Kidney (tissue), 14 donors: ENCODE data around the gene SP8. TPM values are rescaled to one million over a fixed set of nuclear protein-coding genes. Genes with fewer than 3 reads are reported as not detected.

Experiments
- DNase-seq, 5 donors: peaks; one replicate each; pipeline ENCODE4 v3.0.0-alpha.2; 2013 to 2020
- FAIRE-seq: peaks from 2 replicates; lab custom pipeline; 2012; peaks lifted over from hg19 to GRCh38; lab: Jason Lieb, UNC
- H3K27ac ChIP-seq, 2 donors: one replicate each; pipeline ENCODE4 v1.7.0; 2013; ENCODE audit warnings: low read depth in 2 of 2, low read length in 2 of 2, inconsistent platforms in 1 of 2
- H3K27me3 ChIP-seq: one replicate; pipeline ENCODE4 v1.7.1; 2013; ENCODE audit warnings: low read length, inconsistent platforms; ENCODE audit not compliant: control insufficient read depth, insufficient read depth
- H3K36me3 ChIP-seq, 3 donors: one replicate each; pipeline versions ENCODE4 v1.7.0 to v1.7.1; 2013; ENCODE audit warnings: low read length in 3 of 3, control low read depth in 1 of 3, inconsistent platforms in 1 of 3; ENCODE audit not compliant: insufficient read depth in 3 of 3, control insufficient read depth in 2 of 3
- H3K4me1 ChIP-seq, 3 donors: one replicate each; pipeline versions ENCODE4 v1.7.0 to v1.7.1; 2013; ENCODE audit warnings: low read length in 3 of 3, inconsistent platforms in 1 of 3, low read depth in 1 of 3; ENCODE audit not compliant: control insufficient read depth in 2 of 3, insufficient read depth in 2 of 3
- H3K4me3 ChIP-seq, 3 donors: one replicate each; pipeline versions ENCODE4 v1.7.0 to v1.8.1; 2013; ENCODE audit warnings: low read length in 3 of 3, control low read depth in 1 of 3, inconsistent platforms in 1 of 3
- H3K9ac ChIP-seq, 3 donors: one replicate each; pipeline versions ENCODE4 v1.7.0 to v1.7.1; 2013; ENCODE audit warnings: low read length in 3 of 3, control low read depth in 1 of 3, inconsistent platforms in 1 of 3
- H3K9me3 ChIP-seq, 3 donors: one replicate each; pipeline versions ENCODE4 v1.7.0 to v1.7.1; 2013; ENCODE audit warnings: low read length in 3 of 3, control low read depth in 1 of 3, inconsistent platforms in 1 of 3; ENCODE audit not compliant: control insufficient read depth in 2 of 3, insufficient read depth in 1 of 3
- intact Hi-C: fragments of 100-400 bp; cut with DNase I; formaldehyde crosslinking; loops from one replicate; pipeline ENCODE4 v1.11.1; 2022
- polyA plus RNA-seq: library from polyadenylated mRNA; stranded (reverse); fragments of 350-450 nt; fragmentation: Illumina TruSeq; extraction: RNeasy Lipid Tissue Mini Kit (QIAGEN cat#74804); gene quantifications from one replicate; pipeline ENCODE4 v1.2.3, GENCODE V29; 2014; ENCODE audit warnings: low read depth, low replicate concordance; ENCODE audit not compliant: insufficient read depth
- total RNA-seq: library from RNA; stranded (reverse); fragmentation: NEBNext Ultra II Directional; extraction: Animal tissue kit (Norgen Biotek cat#: 25700); gene quantifications from one replicate; pipeline ENCODE4 v1.2.1, GENCODE V29; 2021
- TF ChIP-seq, protein P1 (sequence below): IDR thresholded peaks from 3 replicates; pipeline ENCODE4 v1.5.1; 2012; ENCODE audit warnings: mild to moderate bottlenecking, moderate library complexity, borderline replicate concordance; ENCODE audit not compliant: insufficient read depth; ENCODE audit errors: extremely low read depth
- donor health status: control.
- donor health status: control.
- donor health status: control.
- donor health status: control.
- donor health status: control.
- donor health status: DM: yes; HTN: yes; CAD: no.
- donor health status: Normal renal cell carcinoma (clear cell type).

SP8 gene
- total and polyA plus RNA-seq, 2 donors from 2014 or later: not detected

DNA sequence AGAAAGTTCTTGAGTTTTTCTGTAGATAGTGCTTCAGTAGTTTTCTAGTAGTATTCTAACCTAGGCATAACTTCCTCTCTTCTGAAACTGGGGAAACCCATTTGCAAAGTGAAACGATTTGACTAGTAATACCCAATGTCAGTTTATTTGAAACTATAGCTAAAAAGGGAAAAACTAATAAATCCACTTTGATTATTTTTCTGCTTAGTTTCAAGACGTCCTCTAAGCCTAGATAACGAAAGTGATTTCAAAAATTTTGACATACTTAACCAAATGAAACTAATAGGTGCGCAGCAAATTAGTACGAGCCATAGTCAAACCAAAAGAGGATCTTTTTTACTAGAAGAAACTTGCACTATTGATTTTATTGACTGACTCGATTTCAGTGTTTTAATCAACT lies 9.8 kb upstream of the SP8 start:
- peaks cover 0 to 5% (median 0%) of the 10 kb centered on the region in 3 donors for H3K9me3 ChIP-seq
- no peaks in the 10 kb centered on the region for H3K36me3 ChIP-seq
- intact Hi-C loops: no loop called here
- H3K9ac ChIP-seq: peak overlapping the region in 1 of 3 donors; percentile 12
- H3K27me3 ChIP-seq: peaks cover 84% of the 10 kb centered on the region
- TF ChIP-seq, protein P1, sequence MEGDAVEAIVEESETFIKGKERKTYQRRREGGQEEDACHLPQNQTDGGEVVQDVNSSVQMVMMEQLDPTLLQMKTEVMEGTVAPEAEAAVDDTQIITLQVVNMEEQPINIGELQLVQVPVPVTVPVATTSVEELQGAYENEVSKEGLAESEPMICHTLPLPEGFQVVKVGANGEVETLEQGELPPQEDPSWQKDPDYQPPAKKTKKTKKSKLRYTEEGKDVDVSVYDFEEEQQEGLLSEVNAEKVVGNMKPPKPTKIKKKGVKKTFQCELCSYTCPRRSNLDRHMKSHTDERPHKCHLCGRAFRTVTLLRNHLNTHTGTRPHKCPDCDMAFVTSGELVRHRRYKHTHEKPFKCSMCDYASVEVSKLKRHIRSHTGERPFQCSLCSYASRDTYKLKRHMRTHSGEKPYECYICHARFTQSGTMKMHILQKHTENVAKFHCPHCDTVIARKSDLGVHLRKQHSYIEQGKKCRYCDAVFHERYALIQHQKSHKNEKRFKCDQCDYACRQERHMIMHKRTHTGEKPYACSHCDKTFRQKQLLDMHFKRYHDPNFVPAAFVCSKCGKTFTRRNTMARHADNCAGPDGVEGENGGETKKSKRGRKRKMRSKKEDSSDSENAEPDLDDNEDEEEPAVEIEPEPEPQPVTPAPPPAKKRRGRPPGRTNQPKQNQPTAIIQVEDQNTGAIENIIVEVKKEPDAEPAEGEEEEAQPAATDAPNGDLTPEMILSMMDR: no peak
- FAIRE-seq (no peak), DNase-seq (peak in 2 of 5 donors; percentile 31 to 53)
- no peak overlapping the region for H3K27ac ChIP-seq
- peaks cover 0 to 10% (median 6%) of the 10 kb centered on the region in 3 donors for H3K4me1 ChIP-seq
- no peak overlapping the region for H3K4me3 ChIP-seq

DNA sequence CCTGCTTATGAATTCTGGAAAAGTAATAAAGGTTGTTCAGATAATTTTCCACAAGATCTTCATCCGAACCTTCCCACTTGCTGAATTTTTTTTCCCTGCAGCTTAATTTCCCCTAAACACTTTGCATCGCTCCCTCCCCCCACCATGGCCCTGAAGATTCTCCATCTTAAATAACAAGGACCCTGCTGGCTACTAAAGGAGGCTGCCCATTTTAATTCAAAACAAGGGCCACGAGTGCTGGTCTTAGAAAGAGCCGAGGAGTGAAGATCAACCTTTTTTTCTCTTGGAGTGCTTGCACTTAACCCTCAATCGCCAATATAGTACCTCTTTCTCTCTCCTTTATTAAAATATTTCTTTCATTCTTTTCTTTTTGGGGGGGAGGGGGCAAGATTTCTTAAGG lies 9.2 kb upstream of the SP8 start:
- Histone ChIP-seq H3K27ac (no peak overlapping the region), H3K9ac (no peak overlapping the region), H3K4me3 (no peak overlapping the region), H3K4me1 (peaks cover 0 to 10% (median 6%) of the 10 kb centered on the region in 3 donors), H3K9me3 (peaks cover 0 to 5% (median 0%) of the 10 kb centered on the region in 3 donors), H3K36me3 (no peaks in the 10 kb centered on the region), H3K27me3 (peaks cover 88% of the 10 kb centered on the region)
- DNase-seq (no peak), FAIRE-seq (no peak)
- TF ChIP-seq, protein P1: no peak
- intact Hi-C loops: no loop called here

DNA sequence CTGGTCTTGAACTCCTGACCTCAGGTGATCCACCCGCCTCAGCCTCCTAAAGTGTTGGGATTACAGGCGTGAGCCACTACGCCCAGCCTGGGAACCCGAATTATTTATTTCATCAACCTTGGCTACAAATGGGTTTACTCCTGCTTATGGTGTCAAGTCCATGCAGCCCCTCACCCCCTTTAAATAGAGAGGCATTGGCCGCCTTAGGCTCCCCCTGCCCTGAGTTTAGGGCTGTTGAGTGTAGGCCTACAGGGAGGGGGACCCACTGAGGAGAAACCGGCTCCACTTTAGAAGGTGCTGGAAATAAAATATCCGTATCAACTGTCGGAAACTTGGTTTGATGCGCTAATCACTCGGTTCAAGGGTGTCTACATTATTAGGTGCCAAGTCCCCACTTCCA lies 8.7 kb upstream of the SP8 start:
- Histone ChIP-seq H3K9ac (no peak overlapping the region), H3K36me3 (no peaks in the 10 kb centered on the region), H3K4me3 (no peak overlapping the region), H3K27ac (no peak overlapping the region), H3K27me3 (peaks cover 91% of the 10 kb centered on the region), H3K4me1 (peaks cover 0 to 10% (median 6%) of the 10 kb centered on the region in 3 donors), H3K9me3 (peaks cover 0 to 5% (median 0%) of the 10 kb centered on the region in 3 donors)
- no peak for FAIRE-seq
- no peak for DNase-seq
- intact Hi-C loops: no loop called here
- TF ChIP-seq, protein P1: no peak

DNA sequence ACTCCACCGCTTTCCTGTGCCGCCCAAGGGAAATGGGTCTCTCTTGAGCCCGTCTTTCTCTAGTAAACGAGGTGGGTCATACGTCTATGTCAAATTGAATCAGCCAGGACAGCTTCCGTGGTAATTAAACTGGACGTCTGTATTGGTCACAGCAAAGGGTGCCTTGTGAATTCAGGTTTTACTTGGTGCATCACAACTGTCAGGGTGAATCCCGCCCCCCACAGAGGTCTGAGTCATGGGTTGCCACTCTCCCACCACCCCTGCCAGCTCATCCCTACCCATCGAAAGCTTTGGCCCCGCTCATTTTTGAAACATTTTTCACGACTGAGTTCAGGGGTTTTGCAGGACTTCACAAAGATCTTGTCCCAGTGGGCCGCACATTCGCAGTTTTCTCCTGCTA lies 8.0 kb upstream of the SP8 start:
- no peak overlapping the region for H3K4me3 ChIP-seq
- FAIRE-seq (no peak), DNase-seq (peak in 1 of 5 donors; percentile 14)
- peaks cover 0 to 5% (median 0%) of the 10 kb centered on the region in 3 donors for H3K9me3 ChIP-seq
- H3K36me3 ChIP-seq: no peaks in the 10 kb centered on the region
- H3K9ac ChIP-seq: no peak overlapping the region
- H3K4me1 ChIP-seq: peaks cover 0 to 10% (median 6%) of the 10 kb centered on the region in 3 donors
- H3K27ac ChIP-seq: no peak overlapping the region
- H3K27me3 ChIP-seq: peaks cover 91% of the 10 kb centered on the region
- TF ChIP-seq, protein P1: no peak
- intact Hi-C loops: no loop called here
